GM19043 (cell line): ENCODE measurements around the gene SPATA2.
"Not testable (repeated sequence)": the region's sequence is repeated elsewhere in the genome, so short reads cannot be mapped to it uniquely, and the experiment has no call there.

Experiments used
- ATAC-seq: cut with Tn5 transposase; IDR thresholded peaks from one replicate; pipeline ENCODE4 v1.9.1; 2021; ENCODE audit warnings: low read depth; ENCODE audit not compliant: unreplicated experiment

Gene SPATA2

DNA sequence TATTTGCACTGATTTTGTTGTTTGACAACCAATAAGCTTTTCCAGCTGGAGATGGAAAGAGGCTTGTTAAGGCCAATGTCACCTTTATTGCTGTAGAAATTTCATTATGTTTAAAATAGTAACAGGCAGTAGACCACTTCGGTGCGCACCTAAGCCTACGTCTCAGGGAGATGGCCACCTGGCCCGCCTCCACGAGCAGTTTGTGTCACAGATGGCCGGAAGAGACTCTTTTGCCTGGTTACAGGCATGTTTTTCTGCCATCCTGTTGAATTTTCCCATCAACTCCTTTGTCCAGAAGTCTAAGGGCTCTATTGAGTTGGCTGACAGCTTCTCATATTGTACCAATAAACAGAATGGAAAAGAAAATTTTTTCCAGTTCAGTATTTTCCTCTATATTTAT, 51.7 kb downstream of the SPATA2 start:
- ATAC-seq = no peak

DNA sequence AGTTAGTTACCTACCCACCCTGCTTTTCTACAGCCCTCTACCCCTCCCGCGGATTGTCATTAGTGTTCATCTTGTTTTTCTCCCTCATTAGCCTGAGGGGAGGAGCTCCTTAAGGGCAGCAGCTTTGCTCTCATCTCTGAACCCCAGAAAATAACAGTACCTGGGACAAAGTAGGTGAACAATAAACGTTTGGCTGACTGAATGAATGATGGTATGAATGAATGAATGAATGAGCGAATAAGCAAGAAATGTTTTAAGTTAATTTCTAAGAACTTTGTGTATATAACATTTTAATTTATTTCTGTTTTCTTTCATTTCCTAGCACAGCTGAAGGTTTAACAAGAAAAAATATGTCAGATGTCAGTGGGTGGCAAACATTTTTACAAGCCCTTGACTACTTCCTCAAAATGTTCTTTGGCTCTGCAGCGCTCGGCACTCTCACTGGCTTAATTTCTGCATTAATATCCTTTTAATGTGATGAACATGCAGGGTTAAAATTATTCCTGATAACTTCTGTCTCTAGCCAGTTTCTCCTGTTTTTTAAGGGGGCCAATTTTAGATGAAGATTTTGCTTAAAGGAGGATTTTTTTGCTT, 52.6 kb downstream of the SPATA2 start:
- no peak for ATAC-seq

DNA sequence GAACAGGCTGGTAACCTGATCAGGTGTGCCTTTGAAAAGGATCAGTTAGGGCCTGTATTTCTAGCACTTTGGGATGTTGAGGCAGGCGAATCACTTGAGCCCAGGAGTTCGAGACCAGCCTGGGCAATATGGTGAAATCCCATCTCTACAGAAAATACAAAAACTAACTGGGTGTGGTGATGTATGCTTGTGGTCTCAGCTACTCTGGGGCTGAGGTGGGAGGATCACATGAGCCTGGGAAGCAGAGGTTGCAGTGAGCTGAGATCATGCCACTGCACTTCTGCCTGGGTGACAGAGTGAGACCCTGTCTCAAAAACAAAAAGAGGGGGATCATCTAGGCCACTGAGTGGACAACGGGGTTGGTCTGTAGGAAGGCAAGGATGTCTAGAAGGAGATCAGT, 54.1 kb downstream of the SPATA2 start:
- ATAC-seq = not testable (repeated sequence)

DNA sequence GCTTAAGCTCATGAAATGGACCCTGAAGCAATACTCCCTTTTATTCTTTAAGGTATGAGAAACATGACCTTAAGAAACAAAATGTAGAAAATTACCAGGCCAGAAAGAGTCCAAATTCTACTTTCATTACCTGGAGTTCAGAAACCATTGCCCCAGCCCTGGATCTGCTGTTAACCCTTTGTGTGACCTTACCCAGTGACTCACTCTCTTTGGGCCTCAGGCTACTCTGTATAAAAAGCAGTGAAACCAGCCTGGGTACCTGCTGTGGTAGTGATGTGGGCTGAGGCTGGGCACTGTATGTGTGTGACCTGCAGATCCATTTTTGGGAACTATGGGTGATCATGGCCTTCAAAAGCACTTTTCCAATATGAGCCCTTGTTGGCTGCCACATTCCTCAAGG, 55.5 kb downstream of the SPATA2 start:
- ATAC-seq = no peak

GRCh38 chr20:49859011-49859410, 56.3 kb downstream of the SPATA2 start:
- no peak for ATAC-seq

DNA sequence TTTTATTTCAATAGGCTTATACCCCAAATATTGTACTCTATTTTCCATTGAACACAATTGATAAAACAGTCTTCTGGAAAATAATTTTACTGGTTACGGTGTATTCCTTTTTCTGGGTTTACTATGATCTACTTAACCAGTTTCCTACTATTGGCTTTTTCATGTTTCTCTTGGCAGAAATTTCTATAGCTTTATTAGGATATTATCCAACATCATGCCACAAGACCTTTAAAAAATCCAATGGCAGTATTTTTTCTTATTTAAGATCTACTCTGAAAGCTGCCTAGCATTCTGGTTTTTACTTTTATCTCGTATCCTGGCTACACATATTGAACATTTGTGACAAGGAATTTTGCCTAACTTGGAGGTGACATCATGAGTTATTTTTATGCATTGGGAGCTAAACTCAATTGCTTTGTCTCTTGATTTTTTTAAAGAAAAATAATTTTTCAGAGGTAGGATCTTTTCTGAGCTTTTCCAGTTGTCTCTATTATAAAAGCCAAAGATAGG, 57.2 kb downstream of the SPATA2 start:
- ATAC-seq = no peak

DNA sequence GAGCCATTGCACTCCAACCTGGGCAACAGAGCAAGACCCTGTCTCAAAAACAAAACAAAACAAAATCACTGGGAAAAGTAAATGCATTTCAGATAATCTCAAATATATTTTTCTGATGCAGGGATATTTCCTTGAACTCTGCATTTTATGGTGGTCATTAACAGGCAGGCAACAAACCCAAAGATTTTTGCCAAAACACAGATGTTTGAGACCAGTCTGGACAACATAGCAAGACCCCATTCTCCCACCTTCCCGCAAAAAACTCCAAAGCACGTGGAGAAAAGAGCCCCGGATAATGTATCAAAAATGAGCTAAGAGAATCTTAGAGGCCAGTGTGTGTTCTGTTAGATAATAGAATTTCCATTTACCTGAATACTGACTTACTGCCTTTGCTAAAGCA, 58.4 kb downstream of the SPATA2 start:
- no peak for ATAC-seq

DNA sequence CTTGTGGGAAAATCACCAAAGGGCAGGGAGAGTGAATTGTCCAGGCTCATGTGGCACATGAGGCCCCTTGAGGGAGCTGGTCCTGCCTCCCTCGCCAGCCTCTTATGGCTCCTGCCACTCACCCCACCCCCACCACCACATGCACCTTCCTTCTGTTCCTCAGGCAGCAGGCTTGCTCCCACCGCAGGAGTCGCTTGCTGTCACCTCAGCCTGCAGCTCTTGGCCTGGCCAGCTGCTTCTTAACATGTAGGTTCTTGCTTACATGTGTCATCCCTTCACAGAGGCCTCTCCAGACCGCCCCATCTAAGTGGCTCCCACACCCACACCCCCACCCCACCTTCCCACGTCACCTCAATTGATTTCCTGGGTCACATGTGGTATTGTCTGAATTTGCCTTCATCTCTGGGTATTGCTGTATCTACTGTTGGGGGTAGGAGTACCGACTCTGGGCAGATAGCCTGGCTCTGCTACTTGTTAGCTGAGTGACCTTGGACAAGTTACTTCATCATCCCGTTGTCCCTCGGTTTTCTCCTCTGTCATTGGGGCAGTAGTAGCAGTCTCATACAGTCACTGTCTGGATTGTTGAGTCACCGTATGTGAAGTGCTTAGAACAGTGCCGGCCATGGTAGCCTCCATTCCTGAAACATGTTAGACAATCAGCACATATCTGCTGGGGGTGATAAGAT, 61.0 kb downstream of the SPATA2 start:
- ATAC-seq = no peak

GRCh38 chr20:49853640-49854039, 61.7 kb downstream of the SPATA2 start:
- no peak for ATAC-seq
